ENCODE measurements around the gene PHF1. TPM values are rescaled to one million over a fixed set of nuclear protein-coding genes. Genes with fewer than 3 reads are reported as not detected.
A peak's percentile ranks its signal among the peaks of the same experiment; 100 is the strongest.

PHF1 gene
- total RNA-seq, 1 experiment from 2014 or later = 12.6 TPM

DNA sequence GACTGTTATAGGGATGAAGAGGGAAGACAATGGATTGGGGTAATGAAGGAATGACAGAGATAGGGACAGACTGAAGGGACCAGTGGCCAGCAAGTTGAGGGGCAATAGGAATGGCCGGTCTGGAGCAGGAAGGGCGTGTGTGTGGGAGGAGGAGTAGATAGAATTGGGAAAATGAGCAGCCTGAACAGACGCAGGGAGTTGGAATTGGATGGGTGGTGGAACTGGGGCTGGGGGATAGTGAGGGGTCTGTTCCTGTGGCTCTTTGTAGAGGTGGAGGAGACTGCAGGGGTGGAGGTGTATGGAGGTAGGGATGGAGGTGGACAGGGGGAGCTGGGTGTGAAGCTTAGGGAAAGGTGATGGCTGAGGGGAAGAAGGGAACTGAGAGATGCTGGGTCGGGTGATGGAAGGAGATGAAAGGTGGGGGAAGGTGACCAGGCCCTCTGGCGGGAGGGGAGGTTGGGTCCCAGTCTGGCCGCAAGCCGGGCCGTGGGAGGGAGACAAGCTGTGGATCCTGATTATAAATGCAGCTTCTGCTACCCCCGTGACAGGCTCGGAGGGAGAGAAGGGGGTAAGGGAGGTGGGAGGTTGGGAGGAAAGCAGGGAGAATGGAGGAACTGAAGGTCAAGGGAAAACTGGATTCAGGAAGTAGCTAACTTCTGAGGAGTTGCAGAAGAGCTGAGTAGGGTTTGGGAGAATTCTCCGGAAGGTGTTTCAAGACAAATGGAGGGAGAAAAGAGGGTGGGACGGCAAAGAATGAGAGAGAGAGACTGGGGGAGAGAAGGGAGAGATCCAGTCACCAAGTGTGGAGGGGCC, 14.2 kb downstream of the PHF1 start:
- DNase-seq = no peak

DNA sequence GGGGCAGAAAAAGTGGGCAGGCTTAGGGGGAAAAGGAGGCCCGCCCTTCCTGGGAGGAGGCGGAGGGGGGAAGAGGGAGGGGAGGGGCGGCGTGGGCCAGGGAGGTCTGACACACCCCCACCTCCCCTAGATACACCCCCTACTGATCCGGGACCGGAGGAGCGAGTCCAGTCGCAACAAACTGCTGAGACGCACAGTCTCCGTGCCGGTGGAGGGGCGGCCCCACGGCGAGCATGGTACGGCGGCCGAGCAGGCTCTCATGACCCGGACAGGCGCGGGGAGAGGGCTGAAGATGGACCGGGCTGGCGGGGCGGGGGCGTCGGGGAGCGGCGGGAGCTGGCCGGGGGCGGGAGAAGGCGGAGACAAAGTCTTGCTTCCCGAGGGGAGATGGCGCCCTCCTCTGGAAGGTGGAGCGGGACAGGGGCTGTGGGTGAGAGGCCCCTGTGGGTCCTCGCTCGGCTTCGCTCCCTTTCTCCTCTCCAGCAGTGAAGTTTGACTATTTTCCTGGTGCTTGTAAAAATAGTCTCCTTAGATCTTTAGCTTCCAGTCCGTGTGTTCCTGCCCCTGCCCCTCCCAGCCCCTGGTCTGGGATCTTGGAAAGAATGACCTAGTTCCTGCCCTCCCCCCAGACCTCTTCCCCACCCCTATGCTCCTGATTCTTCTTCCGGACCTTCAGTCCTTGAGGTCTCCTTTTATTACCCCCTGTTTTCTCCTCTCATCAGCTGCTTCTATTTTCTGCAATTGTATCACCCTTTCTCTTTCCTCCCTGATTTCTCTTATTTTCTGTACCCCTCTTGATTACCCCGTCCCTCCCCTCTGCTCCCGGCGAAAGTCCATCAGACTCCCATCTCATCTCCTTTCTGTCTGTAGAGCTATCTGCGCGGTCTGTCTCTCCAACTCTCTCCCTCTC, 15.1 kb downstream of the PHF1 start:
- DNase-seq = peak; percentile 92
- Histone ChIP-seq H3K9me3 (no peaks in the 10 kb centered on the region), H3K4me3 (peak overlapping the region; percentile 60), H3K36me3 (no peaks in the 10 kb centered on the region), H3K27me3 (no peaks in the 10 kb centered on the region)

More for the DNA sequence above, 14.2 kb downstream of the PHF1 start:
- no peaks in the 10 kb centered on the region for H3K9me3 ChIP-seq
- H3K36me3 ChIP-seq = no peaks in the 10 kb centered on the region
- peak overlapping the region; percentile 60 for H3K4me3 ChIP-seq
- H3K27me3 ChIP-seq = no peaks in the 10 kb centered on the region

DNA sequence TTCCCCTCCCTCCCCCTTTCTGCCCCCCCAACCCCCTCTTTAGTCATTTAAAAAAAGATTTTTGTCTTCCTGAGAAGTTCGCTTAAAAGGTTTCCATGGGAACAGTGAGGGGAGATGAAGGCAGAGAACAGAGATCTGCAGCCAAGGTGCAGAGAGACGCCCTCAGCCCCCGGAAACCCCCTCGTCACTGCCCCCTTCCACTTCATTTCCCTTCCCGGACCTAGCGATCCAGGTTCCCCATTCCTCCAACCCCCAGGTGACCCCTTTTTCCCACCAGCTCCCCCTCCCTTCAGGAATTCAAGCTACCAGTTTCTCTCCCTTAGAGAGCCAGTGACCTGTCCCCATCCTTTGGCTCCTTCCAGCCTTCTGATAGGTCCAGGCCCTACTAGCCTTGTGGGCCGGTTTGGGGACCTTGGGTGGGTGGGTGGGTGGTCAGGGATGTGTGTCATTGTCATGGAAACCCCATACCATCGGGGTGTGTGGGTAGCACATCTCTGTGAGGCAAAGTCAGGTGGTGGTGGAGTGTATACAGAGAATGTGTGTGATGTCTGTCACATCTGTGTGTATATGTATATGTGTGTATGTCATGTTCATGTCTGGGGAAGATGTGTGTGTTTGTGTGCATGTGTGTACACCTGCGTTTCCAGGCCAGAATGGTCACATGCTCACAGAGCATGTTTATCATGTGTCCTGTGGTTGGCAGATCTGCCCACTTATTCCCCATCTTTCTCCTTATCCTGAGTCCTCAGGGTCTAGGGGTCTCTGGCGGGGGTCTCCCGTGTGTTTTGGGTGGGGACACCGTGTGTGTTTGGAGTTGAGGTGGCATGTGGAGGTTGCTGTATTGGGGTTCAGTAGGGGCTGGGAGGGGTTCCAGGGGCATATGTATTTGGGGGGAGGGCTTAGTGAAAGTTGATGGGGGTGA, 16.0 kb downstream of the PHF1 start:
- H3K9me3 ChIP-seq = no peaks in the 10 kb centered on the region
- DNase-seq = no peak
- H3K36me3 ChIP-seq = no peaks in the 10 kb centered on the region
- no peaks in the 10 kb centered on the region for H3K27me3 ChIP-seq
- peak overlapping the region; percentile 51 for H3K4me3 ChIP-seq

DNA sequence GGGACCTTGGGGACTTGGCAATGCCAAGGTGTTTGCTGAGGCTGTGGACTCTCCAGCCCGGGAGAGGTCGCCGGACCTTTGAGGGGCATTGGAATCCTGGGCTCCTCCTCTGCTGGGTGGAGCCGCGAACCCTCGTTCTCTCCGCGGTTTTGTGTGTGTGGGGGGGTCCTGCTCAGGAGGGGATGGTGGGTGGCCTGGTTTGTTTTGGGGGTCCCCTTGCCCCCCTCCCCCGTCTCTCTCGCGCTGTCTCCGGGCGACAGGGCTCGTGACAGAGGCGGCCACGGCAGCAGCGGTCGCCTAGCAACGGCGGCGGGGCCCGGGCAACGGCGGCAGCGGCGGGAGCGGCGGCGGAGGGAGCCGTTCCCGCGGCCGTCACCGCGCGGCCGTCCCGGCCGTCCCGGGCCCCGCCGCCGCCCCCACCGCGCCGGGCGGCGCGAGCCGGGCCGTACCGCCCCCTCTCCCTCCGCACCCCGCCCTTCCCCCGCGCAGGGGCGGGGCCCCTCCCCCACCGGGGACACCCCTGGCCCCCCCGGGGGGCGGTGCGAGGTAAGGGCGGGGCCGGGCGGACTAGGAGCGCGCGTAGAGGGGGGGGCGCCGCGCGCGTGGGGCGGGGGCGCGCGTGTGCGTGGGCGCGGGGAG, 16.9 kb downstream of the PHF1 start:
- Histone ChIP-seq H3K27me3 (no peaks in the 10 kb centered on the region), H3K4me3 (peak overlapping the region; percentile 51), H3K36me3 (no peaks in the 10 kb centered on the region), H3K9me3 (no peaks in the 10 kb centered on the region)
- peak; percentile 24 for DNase-seq

DNA sequence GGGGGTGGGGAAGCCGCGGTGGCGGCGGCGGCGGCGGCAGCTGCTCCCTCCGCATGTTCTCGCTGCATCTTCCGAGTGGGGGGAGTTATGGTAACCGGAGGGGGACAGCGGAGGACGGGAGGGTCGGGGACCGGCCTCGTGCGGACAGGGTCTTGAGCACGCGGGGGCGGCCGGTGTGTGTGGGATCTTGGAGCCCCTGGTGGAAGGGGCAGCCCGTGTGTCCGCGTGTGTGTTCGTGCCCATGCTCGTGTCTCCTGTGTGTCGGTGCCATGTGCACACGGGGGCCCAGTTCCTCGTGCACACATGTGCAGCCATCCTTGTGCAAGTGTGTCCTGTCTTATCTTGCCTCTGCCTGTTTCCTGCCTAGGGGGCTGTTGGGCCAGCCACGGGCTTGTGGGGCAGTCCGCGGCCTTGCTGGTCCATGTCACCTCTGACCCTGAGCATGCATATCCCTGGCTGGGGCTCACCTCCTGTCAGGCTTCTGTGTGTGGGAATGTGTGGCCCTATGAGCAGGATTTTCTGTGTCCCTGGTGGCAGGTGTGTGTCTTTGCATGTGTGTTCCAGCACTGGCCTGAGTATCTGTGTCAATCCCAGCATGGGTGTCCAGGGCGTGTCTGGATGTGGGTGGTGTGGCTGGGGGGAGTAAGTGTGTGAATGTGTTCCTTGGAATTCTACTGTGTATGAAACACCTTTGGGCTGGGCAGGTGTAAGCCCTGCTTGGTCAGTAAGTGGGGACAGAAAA, 17.6 kb downstream of the PHF1 start:
- Histone ChIP-seq H3K36me3 (no peaks in the 10 kb centered on the region), H3K9me3 (no peaks in the 10 kb centered on the region), H3K4me3 (peak overlapping the region; percentile 37), H3K27me3 (no peaks in the 10 kb centered on the region)
- peak; percentile 44 for DNase-seq

DNA sequence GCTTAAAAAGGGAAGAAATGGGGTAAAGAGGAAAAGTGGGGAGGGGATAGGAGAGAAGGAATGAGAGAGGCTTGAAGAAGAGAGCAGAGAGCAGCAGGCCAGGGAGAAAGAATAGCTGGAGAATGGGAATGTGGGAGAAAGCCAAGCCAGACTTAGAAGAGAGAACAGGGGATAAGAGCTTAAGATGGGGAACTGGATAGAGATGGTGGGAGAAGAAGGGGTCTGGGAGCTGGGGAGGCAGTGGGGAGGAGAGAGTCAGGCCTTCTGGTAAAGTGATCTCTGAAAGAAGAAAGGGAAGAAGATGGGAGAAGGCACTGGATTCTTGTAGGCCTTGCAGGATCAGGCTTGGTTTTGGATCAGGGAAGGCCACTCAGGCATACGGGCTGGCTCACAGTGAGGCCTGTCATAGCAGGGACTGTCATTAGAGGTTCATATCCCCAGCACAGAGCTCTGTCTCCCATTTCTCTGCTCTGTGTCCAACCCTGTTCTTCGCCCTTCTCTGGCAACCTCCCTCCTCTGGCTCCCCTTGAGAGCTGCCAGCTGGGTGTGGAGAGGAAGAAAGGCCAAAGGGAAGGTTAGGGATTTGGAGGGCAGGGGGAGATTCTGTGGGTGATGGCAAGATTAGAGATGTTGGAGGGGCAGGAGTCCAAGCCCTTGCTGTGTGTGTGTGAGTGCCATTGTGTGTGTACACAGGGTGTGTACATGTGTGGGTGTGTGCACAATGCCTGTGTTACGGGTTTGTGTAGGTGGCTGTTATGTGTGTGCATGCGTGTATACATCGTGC, 18.3 kb downstream of the PHF1 start:
- no peak overlapping the region for H3K4me3 ChIP-seq
- no peaks in the 10 kb centered on the region for H3K27me3 ChIP-seq
- no peaks in the 10 kb centered on the region for H3K9me3 ChIP-seq
- no peak for DNase-seq
- no peaks in the 10 kb centered on the region for H3K36me3 ChIP-seq

DNA sequence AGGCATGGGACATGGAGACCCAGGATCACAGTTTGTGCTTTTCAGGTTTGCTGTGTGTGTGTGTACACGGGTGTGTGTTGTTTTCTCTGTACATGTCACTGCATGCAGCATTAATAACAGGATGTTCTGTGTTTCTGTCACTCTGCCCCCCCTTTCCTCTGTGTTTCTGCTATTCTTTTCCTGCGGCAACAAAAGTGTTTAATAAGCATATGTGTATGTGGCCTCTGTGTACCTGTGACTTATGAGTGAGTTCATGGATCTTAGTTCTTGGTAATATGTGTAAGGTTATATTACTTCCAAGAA, 18.9 kb downstream of the PHF1 start:
- no peaks in the 10 kb centered on the region for H3K27me3 ChIP-seq
- H3K9me3 ChIP-seq = no peaks in the 10 kb centered on the region
- no peak overlapping the region for H3K4me3 ChIP-seq
- H3K36me3 ChIP-seq = no peaks in the 10 kb centered on the region
- DNase-seq = no peak

DNA sequence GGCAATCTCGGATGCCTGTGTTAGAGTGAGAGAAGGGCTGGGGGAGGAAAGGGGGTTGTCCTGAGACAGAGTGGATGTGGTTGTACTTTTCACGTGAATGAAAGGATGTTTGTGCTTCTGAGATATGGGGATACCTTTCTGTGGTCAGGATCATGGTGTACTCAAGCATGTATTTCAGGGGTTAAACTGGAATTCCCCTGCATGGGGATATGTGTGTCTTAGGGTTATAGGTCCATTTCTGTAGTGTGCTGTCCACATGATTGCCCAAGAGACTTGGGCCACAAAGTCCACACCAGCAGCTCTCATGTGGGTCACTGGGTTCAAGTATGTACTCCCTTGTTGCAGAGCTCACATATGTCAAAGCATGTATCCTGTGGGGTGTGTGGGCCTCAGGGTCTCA, 19.5 kb downstream of the PHF1 start:
- H3K4me3 ChIP-seq = no peak overlapping the region

DNA sequence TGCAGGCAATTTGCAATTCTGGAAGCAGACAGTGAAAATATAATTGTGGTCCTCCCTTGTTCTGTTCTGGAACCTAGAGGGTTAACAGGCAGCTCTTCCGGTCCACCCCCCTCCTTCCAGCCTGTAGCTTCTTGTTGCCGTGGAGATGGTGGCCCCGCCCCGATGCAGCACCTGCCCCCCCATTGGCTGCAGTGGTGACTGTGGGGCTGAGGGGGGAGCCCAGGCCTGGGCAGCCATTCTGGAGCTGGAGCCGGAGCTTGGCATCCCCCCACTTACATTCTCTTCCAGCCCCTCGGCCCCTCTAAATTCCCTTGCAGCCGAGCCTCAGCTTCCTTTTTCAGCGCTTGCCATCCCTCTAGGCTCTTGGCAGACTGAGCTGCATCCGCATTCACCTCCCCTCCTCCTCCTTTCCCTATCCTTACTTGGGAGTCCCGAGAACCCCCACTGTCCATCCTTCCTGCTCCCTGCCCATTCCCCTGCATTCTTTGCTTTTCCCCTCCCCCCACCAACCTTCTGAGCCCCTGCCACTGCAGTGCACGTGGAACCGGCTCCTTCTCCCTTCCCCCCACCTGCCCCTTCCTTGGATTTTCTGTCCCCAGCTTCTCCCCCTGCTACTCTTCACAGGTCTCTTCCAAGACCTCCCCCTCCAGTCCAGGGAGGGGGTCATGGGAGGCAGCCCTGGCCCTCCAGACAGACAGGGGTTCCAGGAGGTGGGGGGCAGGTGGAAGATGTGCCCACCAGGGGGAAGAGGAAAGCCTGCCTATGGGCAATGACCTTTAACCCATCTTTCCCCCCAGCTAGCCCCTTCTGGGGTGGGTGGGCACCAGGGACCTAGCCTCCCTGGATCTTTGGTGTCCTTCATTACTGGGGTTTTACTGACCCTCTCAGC, 20.4 kb downstream of the PHF1 start:
- Histone ChIP-seq H3K9me3 (no peaks in the 10 kb centered on the region), H3K4me3 (no peak overlapping the region), H3K27me3 (no peaks in the 10 kb centered on the region), H3K36me3 (no peaks in the 10 kb centered on the region)
- DNase-seq = no peak

More for the DNA sequence above, 19.5 kb downstream of the PHF1 start:
- DNase-seq = no peak
- no peaks in the 10 kb centered on the region for H3K27me3 ChIP-seq
- H3K9me3 ChIP-seq = no peaks in the 10 kb centered on the region
- no peaks in the 10 kb centered on the region for H3K36me3 ChIP-seq

DNA sequence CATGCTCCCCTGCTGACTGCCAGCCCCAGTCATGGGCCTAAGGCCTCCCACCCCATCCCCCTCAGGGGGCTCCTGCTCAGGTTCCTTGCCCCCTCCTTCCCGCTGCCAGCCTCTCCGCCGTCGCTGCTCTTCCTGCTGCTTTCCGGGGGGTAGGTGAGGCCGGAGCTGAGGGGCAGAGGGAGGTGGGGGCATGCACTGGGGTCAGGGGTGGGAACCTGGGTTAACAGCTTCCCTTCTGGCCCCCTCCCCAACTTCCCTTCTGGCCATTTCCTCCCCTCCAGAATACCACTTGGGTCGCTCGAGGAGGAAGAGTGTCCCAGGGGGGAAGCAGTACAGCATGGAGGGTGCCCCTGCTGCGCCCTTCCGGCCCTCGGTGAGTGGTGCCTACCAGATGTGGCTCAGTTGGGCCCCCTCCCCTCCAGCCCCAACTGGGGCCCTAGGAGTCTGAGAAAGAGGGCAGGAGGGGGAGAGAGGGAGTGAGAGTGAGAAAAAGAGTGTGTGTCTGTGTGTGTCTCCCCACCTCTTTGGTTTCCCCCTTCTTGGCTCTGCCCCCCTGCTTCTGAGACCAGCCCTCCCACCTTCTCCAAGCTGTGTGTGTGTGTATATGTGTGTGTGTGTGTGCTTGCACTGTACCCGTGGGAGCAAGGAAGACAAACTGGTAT, 21.2 kb downstream of the PHF1 start:
- Histone ChIP-seq H3K36me3 (no peaks in the 10 kb centered on the region), H3K4me3 (no peak overlapping the region), H3K27me3 (no peaks in the 10 kb centered on the region), H3K9me3 (no peaks in the 10 kb centered on the region)
- no peak for DNase-seq

DNA sequence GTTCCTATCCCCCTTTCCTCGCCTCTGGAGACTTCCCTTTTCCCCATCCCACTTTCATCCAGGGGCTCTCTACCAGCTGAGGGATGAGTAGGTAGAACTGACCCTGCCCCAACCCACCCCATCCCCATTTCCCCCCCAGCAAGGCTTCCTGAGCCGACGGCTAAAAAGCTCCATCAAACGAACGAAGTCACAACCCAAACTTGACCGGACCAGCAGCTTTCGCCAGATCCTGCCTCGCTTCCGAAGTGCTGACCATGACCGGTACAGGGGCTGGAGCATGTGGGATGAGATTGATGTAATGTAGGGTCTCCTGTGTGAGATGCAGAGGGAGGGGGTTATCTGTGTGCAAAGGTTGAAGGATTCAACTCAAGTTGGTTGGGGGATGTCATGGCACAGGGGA, 21.7 kb downstream of the PHF1 start:
- Histone ChIP-seq H3K4me3 (no peak overlapping the region), H3K36me3 (no peaks in the 10 kb centered on the region), H3K9me3 (no peaks in the 10 kb centered on the region), H3K27me3 (no peaks in the 10 kb centered on the region)
- DNase-seq = no peak

DNA sequence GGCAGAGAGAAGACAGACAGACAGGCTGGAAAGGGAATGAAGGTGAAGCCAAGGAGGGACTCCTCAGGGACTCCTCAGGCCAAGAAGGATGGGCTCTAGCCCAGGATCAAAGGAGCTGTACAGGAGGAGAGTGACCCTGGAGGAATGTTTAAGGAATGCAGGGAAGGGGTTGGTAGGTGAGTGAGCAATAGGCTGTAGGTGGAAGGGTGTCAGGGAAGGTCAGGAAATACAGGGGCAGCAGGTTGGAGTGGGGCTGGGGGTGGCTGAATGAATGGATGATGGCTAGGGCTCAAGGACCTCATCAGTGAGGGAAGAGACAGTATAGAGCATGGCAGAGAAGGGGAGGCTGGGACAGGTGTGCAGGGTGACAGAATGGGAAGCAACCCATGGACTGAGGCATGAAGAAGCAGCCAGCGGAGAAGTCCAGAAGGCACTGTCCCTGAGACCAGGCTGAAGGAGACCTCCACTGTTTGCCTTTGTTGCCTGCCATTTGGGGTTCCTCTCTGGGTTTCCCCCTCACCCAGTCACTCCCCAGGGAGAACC, 22.3 kb downstream of the PHF1 start:
- Histone ChIP-seq H3K36me3 (no peaks in the 10 kb centered on the region), H3K9me3 (no peaks in the 10 kb centered on the region), H3K27me3 (no peaks in the 10 kb centered on the region), H3K4me3 (no peak overlapping the region)
- no peak for DNase-seq

DNA sequence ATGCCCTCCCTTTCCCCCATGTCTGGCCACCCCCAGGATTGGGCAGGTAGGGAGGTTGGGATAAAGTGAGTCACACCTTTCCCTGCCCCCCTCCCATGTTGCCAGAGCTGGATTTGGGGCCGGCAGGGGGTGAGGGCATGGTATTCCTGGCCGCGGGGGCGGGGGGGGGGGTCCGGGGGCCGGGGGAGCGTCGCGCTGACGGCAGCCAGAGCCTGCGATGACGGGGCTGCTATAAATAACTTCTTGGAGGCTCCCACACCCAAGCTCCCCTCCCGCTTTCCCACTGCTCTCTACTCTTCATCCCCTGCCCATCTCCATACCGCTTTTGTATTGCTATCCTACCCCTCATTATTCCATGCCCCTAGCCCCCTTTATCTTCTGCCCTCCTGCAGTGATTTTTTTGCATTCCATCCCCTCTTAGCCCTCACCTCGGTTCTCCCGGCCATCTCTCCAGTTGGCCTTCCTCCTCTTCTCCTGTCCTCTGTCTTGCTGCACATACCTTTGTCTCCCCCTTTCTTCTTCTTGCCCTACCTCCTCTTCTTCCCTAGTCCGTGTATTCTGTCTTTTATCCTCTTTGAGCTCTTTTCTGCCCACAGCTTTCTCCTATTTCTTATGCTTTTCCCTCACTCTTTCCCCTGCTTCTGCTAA, 22.9 kb downstream of the PHF1 start:
- Histone ChIP-seq H3K4me3 (no peak overlapping the region), H3K9me3 (no peaks in the 10 kb centered on the region), H3K27me3 (no peaks in the 10 kb centered on the region), H3K36me3 (no peaks in the 10 kb centered on the region)
- DNase-seq = no peak
